NT2/D1 (cell line): Measurements from ENCODE around the gene LRMDA.

Experiments
- SUZ12 ChIP-seq: IDR thresholded peaks from 2 replicates; pipeline ENCODE4 v1.6.1; 2011; ENCODE audit not compliant: insufficient read length, insufficient read depth; ENCODE audit errors: extremely low read depth
- YY1 ChIP-seq: IDR thresholded peaks from 2 replicates; pipeline ENCODE4 v1.6.1; 2011; ENCODE audit not compliant: insufficient read length, insufficient read depth
- ZNF274 ChIP-seq: IDR thresholded peaks from 2 replicates; pipeline ENCODE4 v1.6.1; 2011; ENCODE audit warnings: mild to moderate bottlenecking, low read depth, low read length

DNA sequence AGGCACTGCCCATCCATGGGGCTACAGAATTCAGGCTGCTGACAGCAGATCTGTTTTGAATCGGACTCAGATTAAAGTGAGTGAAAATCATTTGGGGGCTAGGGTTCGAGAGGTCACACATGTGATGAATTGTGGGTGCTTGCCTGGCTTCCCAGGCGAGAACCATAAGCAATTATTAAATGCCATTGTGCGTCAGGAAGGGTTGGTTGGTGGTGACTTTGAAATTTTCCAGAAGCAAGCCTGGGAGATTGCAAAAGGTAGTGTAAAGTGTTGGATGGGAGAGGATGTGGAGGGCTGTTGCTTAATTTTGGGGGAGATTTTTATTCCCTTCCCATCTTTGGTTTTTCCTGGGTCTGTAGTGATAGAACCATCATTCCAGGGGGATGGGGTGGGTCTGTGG lies 34.6 kb downstream of the LRMDA start:
- TF ChIP-seq YY1 (no peak), SUZ12 (no peak), ZNF274 (no peak)
